ENCODE data around the gene MYH9.

MYH9 gene

DNA sequence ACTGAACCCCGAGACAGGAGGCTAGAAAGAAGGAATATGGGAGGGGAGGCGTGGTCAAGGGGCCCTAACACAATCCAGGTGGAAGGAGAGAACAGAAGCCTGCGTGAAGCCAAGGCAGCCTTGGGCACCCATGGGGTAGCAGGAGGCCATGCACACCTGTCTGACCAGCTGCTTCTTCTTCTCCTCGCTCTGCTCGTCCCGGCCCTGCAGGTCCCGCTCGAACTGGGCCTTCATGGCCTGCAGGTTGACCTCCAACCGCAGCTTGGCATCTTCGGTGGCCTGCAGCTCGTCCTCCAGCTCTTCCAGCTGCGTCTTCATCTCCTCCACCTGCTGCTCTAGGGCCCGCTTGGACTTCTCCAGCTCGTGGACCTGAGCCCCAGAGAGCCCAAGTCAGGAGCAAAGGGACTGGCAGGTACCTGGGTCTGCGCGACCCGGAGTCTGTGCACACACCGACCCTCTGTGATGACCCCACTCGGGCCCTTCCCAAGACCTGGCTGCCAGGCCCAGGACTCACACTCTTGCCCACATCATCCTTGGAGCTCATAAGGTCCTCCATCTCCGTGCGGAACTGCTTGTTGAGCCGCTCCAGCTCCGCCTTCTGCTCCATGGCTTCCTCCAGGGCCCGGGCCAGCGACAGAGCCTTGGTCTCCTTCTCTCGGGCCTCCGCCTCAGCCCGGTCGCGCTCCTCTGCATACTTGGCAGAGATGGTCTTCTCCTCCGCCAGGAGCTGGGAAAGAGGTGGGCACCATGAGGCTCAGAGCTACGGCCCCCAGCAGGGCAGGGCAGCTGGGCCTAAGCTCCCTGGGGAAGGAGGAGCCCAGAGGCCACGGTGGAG is 99.0 kb downstream of the MYH9 start:
- in situ Hi-C loops (cut with MboI; ENCODE audit: low sequenced_read_pairs, unreplicated experiment): no loop called here
- DNase-seq (ENCODE audit: low spot score): no peak
- TF ChIP-seq, protein P1, sequence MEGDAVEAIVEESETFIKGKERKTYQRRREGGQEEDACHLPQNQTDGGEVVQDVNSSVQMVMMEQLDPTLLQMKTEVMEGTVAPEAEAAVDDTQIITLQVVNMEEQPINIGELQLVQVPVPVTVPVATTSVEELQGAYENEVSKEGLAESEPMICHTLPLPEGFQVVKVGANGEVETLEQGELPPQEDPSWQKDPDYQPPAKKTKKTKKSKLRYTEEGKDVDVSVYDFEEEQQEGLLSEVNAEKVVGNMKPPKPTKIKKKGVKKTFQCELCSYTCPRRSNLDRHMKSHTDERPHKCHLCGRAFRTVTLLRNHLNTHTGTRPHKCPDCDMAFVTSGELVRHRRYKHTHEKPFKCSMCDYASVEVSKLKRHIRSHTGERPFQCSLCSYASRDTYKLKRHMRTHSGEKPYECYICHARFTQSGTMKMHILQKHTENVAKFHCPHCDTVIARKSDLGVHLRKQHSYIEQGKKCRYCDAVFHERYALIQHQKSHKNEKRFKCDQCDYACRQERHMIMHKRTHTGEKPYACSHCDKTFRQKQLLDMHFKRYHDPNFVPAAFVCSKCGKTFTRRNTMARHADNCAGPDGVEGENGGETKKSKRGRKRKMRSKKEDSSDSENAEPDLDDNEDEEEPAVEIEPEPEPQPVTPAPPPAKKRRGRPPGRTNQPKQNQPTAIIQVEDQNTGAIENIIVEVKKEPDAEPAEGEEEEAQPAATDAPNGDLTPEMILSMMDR (IDR thresholded peaks at IDR 0.05; ENCODE audit: borderline replicate concordance, control extremely low read depth, extremely low read depth, insufficient read depth, missing control alignments): no peak

DNA sequence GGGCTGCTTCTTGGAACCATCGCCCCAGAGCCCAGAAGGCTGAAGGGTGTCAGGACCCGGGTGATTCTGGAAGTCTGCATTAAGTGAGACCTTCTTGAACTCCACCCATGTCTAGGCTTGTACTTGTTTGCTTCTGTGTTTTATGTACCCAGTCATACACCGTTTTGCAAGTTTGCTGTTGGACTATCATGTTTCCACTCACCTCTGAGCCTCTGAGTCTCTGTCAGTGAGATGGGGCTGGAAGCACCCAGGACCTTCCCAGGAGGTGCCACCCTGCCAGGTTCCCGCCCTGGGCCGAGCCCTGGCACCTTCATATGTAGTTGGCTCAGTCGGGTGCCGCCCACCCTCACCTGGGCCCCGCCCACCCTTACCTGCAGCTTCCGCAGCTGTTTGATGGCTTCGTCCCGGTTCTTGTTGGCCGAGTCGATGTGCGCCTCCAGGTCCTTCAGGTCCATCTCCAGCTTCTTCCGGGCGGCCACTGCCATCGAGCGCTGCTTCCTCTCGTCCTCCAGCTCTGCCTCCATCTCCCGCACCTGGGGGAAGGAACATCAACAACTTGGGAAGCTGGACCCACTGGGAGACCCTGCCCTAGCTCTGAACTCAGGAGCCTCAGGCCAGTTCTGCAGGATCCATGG is 99.8 kb downstream of the MYH9 start:
- in situ Hi-C loops (cut with MboI; ENCODE audit: low sequenced_read_pairs, unreplicated experiment): no loop called here
- no peak for DNase-seq (ENCODE audit: low spot score)
- TF ChIP-seq, protein P1 (IDR thresholded peaks at IDR 0.05; ENCODE audit: borderline replicate concordance, control extremely low read depth, extremely low read depth, insufficient read depth, missing control alignments): no peak

DNA sequence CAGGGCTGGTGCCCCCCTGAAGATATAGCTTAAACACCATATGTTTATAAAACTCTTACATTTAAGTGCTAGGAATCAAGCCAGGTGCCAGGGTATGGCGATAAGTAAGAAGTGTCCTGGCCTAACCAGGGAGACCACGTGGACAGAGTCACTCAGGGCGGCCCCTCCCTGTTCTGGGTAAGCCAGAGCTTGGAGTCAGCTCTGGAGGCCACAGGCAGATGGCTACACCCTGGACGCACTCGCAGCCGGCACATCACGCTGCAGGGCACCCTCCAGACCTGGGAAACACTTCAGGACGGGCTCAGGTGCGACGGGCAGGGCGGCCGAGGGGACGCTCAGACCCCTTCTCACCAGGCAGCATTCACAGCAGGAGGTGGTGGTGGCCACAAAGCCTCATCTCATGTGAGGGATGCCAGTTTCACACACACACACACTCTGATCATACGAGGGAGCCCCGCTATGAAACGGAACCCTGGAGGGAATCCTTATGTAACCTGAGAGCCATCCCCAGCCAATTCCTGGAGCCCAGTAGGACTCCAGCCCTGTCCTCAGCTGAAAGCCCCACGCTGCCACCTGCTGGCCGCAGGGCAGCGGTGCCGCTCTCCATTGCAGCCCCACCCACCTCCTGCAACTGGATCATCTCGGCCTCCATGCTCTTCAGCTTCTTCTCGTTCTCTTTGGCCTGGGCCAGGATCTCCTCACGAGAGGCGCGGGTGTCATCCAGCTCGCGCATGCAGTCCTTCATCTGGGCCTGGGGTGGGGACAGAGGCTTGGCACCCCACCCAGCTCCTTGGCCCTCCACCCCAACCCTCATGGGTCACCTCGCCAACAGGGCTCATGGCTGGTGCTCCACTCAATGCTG is 101.4 kb downstream of the MYH9 start:
- DNase-seq (ENCODE audit: low spot score): peak; percentile 88
- in situ Hi-C loops (cut with MboI; ENCODE audit: low sequenced_read_pairs, unreplicated experiment): no loop called here
- TF ChIP-seq, protein P1 (IDR thresholded peaks at IDR 0.05; ENCODE audit: borderline replicate concordance, control extremely low read depth, extremely low read depth, insufficient read depth, missing control alignments): peak; percentile 84

DNA sequence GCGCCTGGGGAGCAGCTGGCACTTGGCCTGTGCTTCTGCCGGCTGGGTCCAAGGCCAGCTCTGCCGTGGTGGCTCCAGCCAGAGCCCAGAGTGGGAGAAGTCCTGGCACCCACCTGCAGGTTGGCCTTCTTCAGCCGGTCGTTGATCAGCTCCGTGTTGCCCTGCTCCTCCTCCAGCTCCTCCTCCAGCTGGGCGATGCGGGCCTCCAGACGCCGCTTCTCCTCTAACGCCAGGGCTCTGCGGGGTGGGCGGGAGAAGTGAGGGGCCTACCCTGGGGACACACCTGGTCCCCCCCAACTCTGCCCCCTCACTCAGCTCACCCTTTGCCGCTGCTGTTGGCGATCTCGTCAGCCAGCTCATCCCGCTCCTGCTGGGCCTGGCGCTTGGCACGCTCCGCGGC is 102.2 kb downstream of the MYH9 start:
- in situ Hi-C loops (cut with MboI; ENCODE audit: low sequenced_read_pairs, unreplicated experiment): no loop called here
- TF ChIP-seq, protein P1 (IDR thresholded peaks at IDR 0.05; ENCODE audit: borderline replicate concordance, control extremely low read depth, extremely low read depth, insufficient read depth, missing control alignments): no peak

DNA sequence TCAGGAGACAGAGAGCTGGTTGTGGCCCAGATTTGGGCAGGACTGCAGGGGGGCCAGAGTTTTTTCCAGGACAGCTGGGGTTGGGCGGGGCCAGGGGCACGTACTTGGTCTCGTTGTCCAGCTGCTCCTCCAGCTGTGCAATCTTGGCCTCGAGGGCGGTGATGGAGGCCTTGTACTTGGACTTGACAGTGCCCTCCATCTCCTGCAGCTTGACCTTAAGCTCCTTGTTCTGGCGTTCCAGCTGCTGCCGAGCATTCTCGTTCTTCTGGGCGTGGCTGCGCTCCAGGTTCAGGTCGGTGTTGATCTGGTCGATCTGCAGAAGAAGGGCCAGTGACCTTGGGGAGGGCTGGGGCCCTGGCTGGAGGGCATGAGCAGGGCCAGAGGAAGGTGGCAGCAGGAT is 102.8 kb downstream of the MYH9 start:
- in situ Hi-C loops (cut with MboI; ENCODE audit: low sequenced_read_pairs, unreplicated experiment): no loop called here
- no peak for DNase-seq (ENCODE audit: low spot score)

More for the DNA sequence above, 102.2 kb downstream of the MYH9 start:
- no peak for DNase-seq (ENCODE audit: low spot score)

DNA sequence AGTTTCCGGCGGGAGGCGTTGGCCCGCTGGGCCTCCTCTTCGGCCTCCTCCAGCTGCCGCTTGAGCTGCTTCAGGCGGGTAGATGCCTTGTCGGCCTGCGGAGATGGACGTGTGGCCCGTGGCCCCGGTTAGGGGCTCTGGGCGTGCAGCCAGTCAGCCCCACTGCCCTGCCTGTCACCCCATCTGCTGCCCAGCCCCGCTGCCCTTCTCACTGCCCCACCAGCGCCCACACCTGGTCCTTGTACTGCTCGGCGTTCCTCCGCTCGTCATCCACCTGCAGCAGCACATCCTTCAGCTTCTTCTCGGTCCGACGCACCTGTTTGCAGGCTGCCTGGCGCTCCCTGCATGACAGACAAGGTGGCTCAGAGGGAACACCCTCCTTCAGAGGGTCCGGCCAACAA is 103.6 kb downstream of the MYH9 start:
- TF ChIP-seq, protein P1 (IDR thresholded peaks at IDR 0.05; ENCODE audit: borderline replicate concordance, control extremely low read depth, extremely low read depth, insufficient read depth, missing control alignments): no peak
- in situ Hi-C loops (cut with MboI; ENCODE audit: low sequenced_read_pairs, unreplicated experiment): no loop called here
- no peak for DNase-seq (ENCODE audit: low spot score)

More for the DNA sequence above, 102.8 kb downstream of the MYH9 start:
- TF ChIP-seq, protein P1 (IDR thresholded peaks at IDR 0.05; ENCODE audit: borderline replicate concordance, control extremely low read depth, extremely low read depth, insufficient read depth, missing control alignments): no peak
